ENCODE measurements around the gene DEF6.

DNA sequence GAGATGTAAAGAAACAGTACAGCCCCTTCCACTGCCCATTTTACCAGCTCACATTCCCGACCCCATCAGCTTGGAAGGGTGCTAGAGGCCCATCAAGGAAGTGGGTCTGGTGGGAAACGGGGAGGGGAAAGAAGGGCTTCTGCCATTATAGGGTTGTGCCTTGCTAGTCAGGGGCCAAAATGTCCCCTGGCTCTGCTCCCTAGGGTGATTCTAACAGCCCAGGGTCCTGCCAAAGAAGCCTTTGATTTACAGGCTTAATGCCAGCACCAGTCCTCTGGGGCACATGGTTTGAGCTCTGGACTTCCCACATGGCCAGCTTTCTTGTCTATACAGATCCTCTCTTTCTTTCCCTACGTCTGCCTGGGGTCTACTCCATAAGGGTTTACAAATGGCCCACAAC, 48.7 kb upstream of the DEF6 start:
- no peak for TF ChIP-seq POLR2A (IDR thresholded peaks at IDR 0.05)
- no peak for TF ChIP-seq CTCF (IDR thresholded peaks at IDR 0.05)

All from heart left ventricle (tissue), 13 donors.